RWPE1 (cell line): ENCODE results near the gene RPE65.

Experiments
- CTCF ChIA-PET: fragments of 350-600 bp; sonication (Branson Sonifier 250); formaldehyde crosslinking; extraction: SDS; loops from one replicate; lab custom pipeline; 2021; lab: Yijun Ruan, JAX
- POLR2A ChIA-PET: fragments of 400-600 bp; formaldehyde crosslinking; extraction: SDS; loops from one replicate; lab custom pipeline; 2020; ENCODE audit warnings: antibody characterized with exemption; ENCODE audit not compliant: low non-redundant PET; lab: Yijun Ruan, JAX
- DNase-seq: peaks from one replicate; pipeline ENCODE4 v3.0.0; 2012; ENCODE audit warnings: low spot score
- H3K27ac ChIP-seq: fragments of 450-650 bp; 2 replicates; pipeline ENCODE4 v1.5.1; 2017
- TF ChIP-seq, protein P1 (sequence below): fragments of 450-650 bp; conservative IDR thresholded peaks from 2 replicates; pipeline ENCODE4 v1.5.1; 2017; ENCODE audit warnings: low read depth, mild to moderate bottlenecking

RPE65 gene

DNA sequence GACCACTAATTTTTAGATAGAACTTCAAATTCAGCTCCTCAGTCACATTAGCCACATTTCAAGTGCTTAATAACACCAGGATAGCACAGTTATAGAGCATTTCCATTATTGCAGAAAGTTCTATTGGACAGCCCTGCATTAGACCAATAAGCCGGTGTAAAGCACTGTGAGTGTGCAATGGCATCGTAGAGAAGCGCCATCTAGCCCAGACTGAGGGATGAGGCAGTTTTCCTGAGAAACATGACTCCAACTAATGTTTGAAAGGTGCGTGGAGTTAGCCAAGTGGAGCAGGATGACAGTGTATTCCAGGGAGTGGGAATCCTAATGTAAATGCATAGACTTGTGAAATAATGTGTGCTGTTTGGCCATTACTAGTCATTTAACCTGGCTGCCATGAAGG is 7.7 kb downstream of the RPE65 start:
- ChIA-PET CTCF (interaction anchor here (0.9 to 2.2 kb wide), 2 partner anchors 23 to 321 kb away, joined by 3 to 14 read pairs; no protein-coding TSS in a partner anchor), POLR2A (no interaction called here)

DNA sequence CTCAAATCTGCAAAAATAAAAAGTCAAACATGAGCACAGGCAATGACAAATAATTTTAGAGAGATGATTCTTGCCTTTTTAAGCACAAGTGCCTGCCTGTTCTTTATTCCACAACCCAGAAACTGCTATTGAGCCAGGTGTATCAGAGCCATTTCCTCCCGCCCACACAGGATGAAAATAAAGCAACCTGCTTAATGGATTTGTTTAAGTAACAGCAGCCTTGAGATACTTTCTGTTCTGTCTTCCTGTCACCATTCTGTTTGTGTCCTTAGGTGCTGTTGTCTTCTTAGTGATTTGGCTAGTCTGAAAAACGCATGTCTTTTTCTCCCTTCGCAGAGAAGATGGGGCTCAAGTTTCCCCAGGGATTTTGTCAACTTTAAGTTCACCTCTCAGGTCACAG is 11.4 kb downstream of the RPE65 start:
- ChIA-PET CTCF (no interaction called here), POLR2A (no interaction called here)
- no peak for DNase-seq
- H3K27ac ChIP-seq: no peak overlapping the region
- TF ChIP-seq, protein P1, sequence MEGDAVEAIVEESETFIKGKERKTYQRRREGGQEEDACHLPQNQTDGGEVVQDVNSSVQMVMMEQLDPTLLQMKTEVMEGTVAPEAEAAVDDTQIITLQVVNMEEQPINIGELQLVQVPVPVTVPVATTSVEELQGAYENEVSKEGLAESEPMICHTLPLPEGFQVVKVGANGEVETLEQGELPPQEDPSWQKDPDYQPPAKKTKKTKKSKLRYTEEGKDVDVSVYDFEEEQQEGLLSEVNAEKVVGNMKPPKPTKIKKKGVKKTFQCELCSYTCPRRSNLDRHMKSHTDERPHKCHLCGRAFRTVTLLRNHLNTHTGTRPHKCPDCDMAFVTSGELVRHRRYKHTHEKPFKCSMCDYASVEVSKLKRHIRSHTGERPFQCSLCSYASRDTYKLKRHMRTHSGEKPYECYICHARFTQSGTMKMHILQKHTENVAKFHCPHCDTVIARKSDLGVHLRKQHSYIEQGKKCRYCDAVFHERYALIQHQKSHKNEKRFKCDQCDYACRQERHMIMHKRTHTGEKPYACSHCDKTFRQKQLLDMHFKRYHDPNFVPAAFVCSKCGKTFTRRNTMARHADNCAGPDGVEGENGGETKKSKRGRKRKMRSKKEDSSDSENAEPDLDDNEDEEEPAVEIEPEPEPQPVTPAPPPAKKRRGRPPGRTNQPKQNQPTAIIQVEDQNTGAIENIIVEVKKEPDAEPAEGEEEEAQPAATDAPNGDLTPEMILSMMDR: no peak

More for the DNA sequence above, 7.7 kb downstream of the RPE65 start:
- DNase-seq: no peak
- TF ChIP-seq, protein P1: no peak
- no peak overlapping the region for H3K27ac ChIP-seq

DNA sequence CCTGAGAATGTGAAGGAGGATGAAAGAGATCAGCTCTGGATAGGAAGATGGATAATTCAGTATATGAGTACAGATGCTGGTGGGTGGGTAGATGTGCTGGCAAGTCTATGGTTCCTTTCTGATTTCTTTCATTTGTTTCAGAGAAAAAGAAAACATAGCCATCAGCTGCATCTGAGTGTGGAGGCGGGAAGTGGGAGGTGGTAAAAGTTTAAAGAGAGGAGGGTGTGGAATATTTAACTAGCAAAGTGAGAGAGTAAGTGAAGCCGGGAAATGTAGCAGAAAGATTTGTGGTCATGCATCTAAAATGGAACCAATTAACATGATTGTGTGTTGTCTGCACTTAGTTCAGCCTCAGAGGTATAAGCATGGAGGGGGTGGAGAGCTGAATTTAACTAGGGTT is 16.4 kb downstream of the RPE65 start:
- ChIA-PET CTCF (no interaction called here), POLR2A (no interaction called here)
- TF ChIP-seq, protein P1: no peak
- no peak for DNase-seq
- H3K27ac ChIP-seq: no peak overlapping the region

DNA sequence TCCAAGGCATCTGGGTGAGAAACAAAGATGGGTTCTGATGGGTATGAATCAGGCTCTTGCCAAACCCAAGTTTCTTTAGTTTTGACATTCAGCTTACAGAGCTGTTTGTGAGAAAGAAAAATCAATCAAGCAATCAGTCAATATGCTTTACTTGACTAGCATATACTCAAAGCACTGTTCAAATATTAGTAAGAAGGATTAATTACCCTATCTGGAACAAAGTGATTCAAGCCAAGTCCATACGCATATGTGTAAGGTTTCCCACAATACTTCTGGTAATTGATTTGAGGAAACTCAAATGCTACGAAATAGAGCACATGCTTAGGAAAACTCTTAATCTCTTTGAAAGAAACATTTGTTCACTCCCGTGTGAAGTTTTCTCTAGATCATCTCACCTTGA is 18.7 kb downstream of the RPE65 start:
- ChIA-PET POLR2A (no interaction called here), CTCF (no interaction called here)
- TF ChIP-seq, protein P1: no peak
- no peak overlapping the region for H3K27ac ChIP-seq
- no peak for DNase-seq

DNA sequence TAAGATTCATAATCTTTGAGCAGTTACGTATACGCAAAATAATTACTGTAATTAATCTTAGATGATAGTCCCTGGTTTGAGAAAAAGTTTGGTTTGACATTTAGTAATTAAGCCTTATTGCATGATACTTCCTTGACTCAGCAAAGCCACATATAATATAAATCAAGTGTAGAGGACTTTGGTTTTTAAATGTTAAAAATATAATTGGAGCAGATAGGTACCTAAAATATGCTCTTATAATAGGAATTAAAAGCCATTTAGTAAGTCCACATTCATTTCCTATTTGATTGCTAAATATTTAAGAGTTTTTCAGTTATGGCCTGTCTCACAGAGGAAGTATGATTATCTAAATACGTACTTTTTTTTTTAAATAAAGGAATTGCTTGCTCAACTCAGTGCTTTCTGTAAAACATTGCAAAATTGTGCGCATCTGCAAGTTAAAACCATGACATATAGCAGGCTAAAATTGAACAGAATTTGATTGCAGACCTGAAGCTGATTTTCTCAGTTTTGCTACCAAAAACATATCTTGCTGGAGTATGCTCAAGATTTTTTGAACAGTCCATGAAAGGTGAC is 20.4 kb downstream of the RPE65 start:
- TF ChIP-seq, protein P1: no peak
- no peak overlapping the region for H3K27ac ChIP-seq
- ChIA-PET POLR2A (no interaction called here), CTCF (no interaction called here)
- DNase-seq: no peak

DNA sequence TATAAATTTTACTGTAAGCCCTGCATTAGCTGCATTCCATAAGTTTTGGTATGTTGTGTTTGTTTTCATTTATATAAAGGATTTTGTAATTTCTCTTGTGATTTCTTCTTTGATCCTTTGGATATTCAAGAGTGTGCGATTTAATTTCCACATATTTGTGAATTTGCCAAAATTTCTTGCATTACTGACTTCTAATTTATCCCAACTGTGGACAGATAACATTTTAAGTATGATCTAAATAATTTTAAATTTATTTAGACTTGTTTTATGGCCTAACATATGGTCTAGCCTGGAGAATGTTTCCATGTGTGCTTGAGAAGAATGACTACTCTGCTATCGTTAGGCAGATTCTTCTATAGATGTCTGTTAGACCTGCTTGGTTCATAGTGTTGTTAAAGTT is 23.2 kb downstream of the RPE65 start:
- ChIA-PET CTCF (no interaction called here), POLR2A (no interaction called here)
- no peak for DNase-seq
- TF ChIP-seq, protein P1: no peak
- H3K27ac ChIP-seq: no peak overlapping the region

DNA sequence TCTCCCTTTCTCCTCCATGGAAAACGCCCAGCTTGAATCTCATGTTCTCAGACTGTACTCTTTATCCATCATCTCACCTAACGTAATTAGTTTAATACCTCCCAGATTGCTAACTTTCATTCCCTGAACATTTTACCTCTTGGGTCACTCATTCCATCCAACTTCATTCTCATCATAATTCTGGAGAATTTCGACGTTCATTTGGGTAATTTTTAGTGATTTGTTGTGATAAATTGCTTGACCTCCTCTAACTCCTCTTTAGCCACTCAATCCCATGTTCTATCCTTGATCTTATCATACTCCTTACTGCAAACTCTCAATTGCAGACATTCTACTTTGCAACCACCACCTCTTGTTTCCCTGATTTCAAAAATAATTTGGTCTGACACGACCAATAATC is 28.4 kb downstream of the RPE65 start:
- no peak for DNase-seq
- POLR2A ChIA-PET: no interaction called here
- no peak overlapping the region for H3K27ac ChIP-seq
- TF ChIP-seq, protein P1: no peak
- CTCF ChIA-PET: no interaction called here
